Bronchial epithelial cell (primary cell): ENCODE measurements around the gene TCF3. TPM values are rescaled to one million over a fixed set of nuclear protein-coding genes. Genes with fewer than 3 reads are reported as not detected.

ENCODE experiments used
- DNase-seq: peaks from one replicate; pipeline ENCODE4 v3.0.0-alpha.2; 2010; ENCODE audit warnings: low read depth
- FAIRE-seq: peaks from 2 replicates; lab custom pipeline; 2011; peaks lifted over from hg19 to GRCh38; lab: Jason Lieb, UNC
- H3K27me3 ChIP-seq: 2 replicates; pipeline ENCODE4 v1.5.1; 2011; ENCODE audit warnings: low read length; ENCODE audit not compliant: control insufficient read depth, insufficient read depth
- H3K36me3 ChIP-seq: 2 replicates; pipeline ENCODE4 v1.5.1; 2011; ENCODE audit warnings: low read length; ENCODE audit not compliant: control insufficient read depth, insufficient read depth
- H3K4me3 ChIP-seq: 2 replicates; pipeline ENCODE4 v1.5.1; 2011; ENCODE audit warnings: mild to moderate bottlenecking, low read depth, low read length, control low read depth
- total RNA-seq: library from RNA; depleted of rRNA; stranded (reverse); fragments of >200 nt; gene quantifications from 2 replicates; pipeline ENCODE4 v1.2.1, GENCODE V29; 2014
- TF ChIP-seq, protein P1 (sequence below): IDR thresholded peaks from 2 replicates; pipeline ENCODE4 v1.5.1; 2011; ENCODE audit warnings: mild to moderate bottlenecking, moderate library complexity, low read length, control low read depth, inconsistent platforms; ENCODE audit not compliant: insufficient read depth, severe bottlenecking

TCF3 gene
- total RNA-seq, 1 donor from 2014 or later, result 68.2 TPM

DNA sequence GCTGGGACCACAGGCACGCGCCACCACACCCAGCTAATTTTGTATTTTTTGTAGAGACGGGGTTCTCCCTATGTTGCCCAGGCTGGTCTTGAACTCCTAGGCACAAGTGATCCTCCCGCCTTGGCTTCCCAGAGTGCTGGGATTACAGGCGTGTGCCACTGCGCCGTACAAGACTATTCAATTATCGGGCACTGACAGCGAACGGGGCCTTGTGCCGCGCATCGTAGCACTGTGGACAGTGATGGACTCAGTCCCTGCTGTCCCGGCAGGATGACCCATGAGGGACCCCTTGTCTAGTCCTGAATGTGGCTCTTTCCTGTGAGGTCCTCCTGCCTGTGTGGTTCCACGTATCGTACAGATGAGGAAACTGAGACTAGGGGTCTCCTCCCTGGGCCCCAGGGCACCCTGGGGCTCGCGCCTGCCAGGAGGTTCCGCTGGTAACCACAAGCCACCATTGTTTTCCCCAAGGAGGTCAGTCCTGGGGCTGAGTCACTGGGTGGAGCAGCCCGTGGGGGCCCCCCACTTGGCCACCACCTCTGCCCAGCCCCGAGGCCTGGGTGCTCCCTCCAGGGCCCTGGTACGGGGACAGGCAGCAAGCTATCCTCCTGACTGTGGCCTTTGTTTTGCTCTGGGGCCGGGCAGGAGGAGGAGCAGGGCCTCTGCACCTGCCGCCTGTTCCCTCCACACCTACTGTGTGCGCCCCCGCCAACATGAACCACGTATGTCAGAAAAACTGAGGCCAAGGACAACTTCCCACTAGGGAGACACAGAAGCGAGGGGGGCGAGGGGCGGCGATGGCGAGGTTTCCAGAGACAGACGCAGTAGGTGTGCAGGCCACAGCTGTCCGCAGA lies 2.9 kb upstream of the TCF3 start:
- Histone ChIP-seq H3K36me3 (no peaks in the 10 kb centered on the region), H3K27me3 (no peaks in the 10 kb centered on the region), H3K4me3 (no peak overlapping the region)
- DNase-seq, result no peak
- FAIRE-seq, result no peak
- TF ChIP-seq, protein P1, sequence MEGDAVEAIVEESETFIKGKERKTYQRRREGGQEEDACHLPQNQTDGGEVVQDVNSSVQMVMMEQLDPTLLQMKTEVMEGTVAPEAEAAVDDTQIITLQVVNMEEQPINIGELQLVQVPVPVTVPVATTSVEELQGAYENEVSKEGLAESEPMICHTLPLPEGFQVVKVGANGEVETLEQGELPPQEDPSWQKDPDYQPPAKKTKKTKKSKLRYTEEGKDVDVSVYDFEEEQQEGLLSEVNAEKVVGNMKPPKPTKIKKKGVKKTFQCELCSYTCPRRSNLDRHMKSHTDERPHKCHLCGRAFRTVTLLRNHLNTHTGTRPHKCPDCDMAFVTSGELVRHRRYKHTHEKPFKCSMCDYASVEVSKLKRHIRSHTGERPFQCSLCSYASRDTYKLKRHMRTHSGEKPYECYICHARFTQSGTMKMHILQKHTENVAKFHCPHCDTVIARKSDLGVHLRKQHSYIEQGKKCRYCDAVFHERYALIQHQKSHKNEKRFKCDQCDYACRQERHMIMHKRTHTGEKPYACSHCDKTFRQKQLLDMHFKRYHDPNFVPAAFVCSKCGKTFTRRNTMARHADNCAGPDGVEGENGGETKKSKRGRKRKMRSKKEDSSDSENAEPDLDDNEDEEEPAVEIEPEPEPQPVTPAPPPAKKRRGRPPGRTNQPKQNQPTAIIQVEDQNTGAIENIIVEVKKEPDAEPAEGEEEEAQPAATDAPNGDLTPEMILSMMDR, result no peak

DNA sequence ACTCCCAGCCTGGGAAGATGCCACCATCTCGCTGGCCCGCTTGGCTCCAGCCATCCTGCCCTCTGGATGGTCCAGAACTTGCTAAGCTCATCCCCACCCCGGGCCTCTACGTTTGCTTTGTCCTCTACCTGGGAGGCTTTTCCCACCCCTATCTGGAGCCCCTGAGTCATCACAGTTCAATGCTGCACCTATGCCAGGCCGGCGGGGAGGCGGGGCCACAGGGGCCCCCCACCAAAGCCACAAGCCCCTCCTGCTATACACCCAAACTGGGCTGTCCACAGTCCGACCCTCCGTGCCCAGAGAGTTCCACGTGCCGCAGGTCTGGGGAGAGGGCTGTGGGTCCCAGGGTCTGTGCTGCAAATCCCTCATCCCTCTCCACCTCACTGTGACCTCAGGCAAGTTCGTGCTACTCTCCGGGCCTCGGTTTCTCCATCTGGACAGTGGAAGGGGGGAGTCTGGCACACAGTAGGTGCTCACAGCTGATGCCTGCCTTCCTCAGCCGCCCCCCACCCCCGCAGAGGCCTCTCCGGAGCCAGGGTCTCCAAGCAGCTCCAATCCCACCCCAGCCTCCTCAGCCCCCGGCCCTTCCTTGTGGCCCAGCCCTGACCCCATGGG lies 1.9 kb upstream of the TCF3 start:
- peaks cover 8% of the 10 kb centered on the region for H3K36me3 ChIP-seq
- no peak overlapping the region for H3K4me3 ChIP-seq
- no peak for FAIRE-seq
- TF ChIP-seq, protein P1, result no peak
- no peak for DNase-seq
- H3K27me3 ChIP-seq, result no peaks in the 10 kb centered on the region

DNA sequence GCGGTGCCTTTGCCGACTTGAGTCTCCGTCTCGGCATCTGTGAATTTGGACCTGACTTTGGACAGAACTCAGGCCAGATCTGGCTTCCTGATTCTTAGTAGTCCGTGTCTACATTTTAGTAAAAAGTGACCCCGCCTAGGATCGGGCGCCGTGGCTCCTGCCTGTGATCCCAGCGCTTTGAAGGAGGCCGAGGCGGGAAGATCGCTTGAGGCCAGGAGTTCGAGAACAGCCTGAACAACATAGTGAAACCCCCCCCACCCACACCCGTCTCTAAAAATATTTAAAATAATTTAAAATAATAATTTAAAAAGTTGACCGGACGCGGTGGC lies 849 bp upstream of the TCF3 start:
- TF ChIP-seq, protein P1, result no peak
- no peak for FAIRE-seq
- no peak for DNase-seq
- Histone ChIP-seq H3K4me3 (peak overlapping the region; percentile 72), H3K36me3 (peaks cover 12% of the 10 kb centered on the region), H3K27me3 (no peaks in the 10 kb centered on the region)

DNA sequence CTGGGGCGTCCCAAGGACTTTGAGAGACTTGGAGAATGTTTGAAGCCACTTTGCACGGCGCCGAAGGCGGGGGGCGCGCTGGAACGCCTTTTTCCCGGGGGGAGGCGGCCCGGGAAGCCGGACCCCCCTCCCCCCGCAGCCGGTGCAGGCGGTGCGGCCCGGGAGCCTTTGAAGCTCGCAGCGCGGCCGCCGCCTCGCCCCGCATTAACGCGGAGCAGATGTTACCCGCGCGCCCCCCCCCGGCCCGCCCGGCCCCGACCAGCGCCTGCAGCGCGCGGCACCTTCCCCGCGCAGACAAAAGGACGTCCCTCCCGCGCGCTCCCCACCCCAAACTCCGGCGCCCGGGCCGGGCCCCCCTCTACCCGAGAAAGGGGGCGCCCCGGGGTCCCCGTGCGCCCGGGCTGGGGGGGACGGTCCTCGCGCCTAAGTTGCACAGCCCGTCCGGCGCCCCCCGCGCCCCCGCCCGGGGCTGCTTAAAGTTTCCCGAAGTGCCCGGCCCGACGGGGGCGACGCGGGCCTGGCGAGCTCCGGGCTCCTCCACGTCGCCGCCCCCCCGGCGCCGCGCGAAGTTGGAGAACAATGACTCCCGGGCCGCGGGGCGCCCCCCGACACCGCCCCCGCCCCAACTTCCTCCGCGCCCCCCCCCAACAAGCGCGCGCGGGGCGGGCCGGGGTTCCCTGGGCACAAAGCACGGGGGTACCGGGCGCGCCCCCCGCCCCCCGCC lies 685 bp downstream of the TCF3 start:
- Histone ChIP-seq H3K27me3 (no peaks in the 10 kb centered on the region), H3K4me3 (peak overlapping the region; percentile 57), H3K36me3 (peaks cover 21% of the 10 kb centered on the region)
- TF ChIP-seq, protein P1, result no peak
- no peak for DNase-seq
- FAIRE-seq, result no peak

DNA sequence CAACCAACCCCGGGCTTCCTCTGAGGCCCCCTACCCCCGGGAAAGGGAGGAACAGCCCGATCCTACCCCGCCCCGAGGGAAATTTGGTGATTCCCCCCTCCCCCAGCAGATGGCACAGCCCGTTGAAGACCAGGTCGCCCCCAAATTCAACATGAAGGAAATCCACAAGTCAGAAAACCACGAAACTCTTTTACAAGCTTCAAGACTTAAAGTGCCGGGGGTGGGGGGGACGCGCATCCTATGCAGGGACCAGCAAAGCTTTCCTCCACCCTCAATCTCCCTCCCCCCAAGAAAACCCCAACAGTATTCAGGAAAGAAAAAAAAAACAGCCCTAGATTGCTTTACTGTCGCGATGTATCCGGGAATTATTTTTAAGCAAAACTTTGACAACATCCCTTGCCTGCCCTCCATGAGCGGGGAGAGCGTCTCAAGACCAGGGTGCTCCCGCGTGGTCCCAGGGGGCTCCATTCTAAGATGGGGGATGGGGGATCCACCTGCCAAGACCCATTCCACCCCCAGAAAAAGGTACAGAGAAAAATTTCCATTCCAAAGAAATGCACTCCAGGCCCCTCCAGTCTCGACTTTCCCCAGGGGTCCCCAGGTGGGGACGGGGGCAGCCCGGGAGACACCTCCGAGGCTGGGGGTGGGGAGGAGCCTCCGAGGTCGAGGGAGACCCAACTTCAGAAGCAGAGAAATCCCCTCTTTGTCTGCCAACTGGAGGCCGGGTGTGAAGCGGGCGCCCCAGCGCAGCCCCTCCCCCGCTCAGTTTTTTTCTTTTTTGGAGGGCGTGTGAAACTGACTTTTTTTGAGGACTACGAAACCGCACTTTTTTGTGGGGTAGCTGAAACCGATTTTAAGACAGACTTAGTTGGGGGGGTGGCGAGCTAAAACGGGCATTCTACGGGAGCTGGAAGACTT lies 1.5 kb downstream of the TCF3 start:
- H3K27me3 ChIP-seq, result no peaks in the 10 kb centered on the region
- TF ChIP-seq, protein P1, result no peak
- peaks cover 26% of the 10 kb centered on the region for H3K36me3 ChIP-seq
- no peak for DNase-seq
- H3K4me3 ChIP-seq, result peak overlapping the region; percentile 57
- no peak for FAIRE-seq
